ENCODE results near the gene PCNX1.

DNA sequence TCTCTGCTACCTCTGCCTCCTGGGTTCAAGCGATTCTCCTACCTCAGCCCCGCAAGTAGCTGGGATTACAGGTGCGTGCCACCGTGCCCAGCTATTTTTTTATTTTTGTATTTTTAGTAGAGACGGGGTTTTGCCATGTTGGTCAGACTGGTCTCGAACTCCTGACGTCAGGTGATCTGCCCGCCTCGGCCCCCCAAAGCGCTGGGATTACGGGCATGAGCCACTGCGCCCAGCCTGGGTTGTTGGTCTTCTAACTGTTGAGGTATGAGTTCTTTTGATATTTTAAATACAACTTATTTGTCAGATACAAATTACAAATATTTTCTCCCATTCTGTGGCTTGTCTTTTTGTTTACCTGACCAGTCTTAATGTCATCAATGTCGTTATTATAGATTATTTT is 95.9 kb downstream of the PCNX1 start:
- no peak for TF ChIP-seq NR2F6 (CRISPR knock-in tag; IDR thresholded peaks at IDR 0.05)
- no peak for TF ChIP-seq ZNF699 (CRISPR knock-in tag; IDR thresholded peaks at IDR 0.05; ENCODE audit: insufficient replicate concordance)
- TF ChIP-seq TCF7L2 (IDR thresholded peaks at IDR 0.05; ENCODE audit: low read depth, low read length), result no peak
- TF ChIP-seq BDP1 (IDR thresholded peaks at IDR 0.05; ENCODE audit: insufficient read depth, insufficient read length), result no peak
